ELF-1 (cell line): ENCODE measurements around the gene RELN.
"Not testable (repeated sequence)": the region's sequence is repeated elsewhere in the genome, so short reads cannot be mapped to it uniquely, and the experiment has no call there.

Source experiments
- DNase-seq: peaks from one replicate; pipeline ENCODE4 v3.0.0-alpha.2; 2016; ENCODE audit warnings: low read depth, low spot score

RELN gene

GRCh38 chr7:103896826-103897225, 92.6 kb downstream of the RELN start:
- not testable (repeated sequence) for DNase-seq

GRCh38 chr7:103894656-103895596, 94.5 kb downstream of the RELN start:
- DNase-seq = no peak

- DNase-seq = no peak
These were observed 96.1 kb downstream of the RELN start for GRCh38 chr7:103893350-103893749.

GRCh38 chr7:103889451-103889850, 100.0 kb downstream of the RELN start:
- DNase-seq = no peak

DNA sequence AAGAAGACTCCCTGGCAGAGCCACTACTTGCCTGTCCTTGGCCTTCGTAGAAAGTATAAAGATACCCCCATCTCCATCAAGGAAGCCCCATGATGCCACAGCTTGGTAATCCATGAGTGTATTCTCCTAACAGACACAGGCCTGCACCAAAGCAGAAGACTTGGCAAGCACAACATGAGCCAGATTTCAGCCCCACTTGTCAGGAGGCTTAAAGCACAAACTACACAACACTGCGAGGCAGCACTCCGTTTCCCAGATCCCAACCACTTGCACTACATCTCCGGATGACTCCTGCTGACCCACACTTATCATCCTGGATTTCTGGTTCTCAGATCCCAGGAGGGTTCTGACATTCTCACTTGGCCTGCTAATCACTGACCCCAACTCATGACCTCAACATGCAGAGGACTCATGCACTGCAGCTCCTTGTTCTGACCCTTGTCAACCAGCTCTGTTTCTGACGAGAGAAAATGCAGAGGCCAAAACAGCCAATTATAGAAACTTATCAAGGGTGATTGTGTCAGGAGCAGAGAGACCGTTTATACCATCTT, 100.8 kb downstream of the RELN start:
- DNase-seq = no peak

GRCh38 chr7:103887853-103888602, 101.4 kb downstream of the RELN start:
- no peak for DNase-seq

DNA sequence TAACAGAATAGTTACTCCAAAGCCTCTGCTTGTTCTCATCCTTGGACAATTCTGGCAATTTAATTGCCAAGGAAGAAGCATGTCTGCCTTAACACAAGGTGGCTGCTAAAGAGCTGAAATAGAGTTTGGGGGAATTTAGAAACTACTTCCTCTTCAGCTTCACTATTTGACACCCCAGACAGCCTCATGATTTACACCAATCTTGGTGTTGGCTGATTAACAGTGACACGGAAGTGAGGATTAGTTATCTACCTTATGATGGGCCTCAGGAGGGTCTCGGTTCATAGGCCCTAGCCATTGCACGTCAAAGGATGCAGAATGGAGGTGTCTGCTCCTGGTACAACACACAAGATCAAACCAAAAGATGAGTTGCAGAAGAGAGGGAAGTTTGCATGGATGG, 102.4 kb downstream of the RELN start:
- DNase-seq = no peak

DNA sequence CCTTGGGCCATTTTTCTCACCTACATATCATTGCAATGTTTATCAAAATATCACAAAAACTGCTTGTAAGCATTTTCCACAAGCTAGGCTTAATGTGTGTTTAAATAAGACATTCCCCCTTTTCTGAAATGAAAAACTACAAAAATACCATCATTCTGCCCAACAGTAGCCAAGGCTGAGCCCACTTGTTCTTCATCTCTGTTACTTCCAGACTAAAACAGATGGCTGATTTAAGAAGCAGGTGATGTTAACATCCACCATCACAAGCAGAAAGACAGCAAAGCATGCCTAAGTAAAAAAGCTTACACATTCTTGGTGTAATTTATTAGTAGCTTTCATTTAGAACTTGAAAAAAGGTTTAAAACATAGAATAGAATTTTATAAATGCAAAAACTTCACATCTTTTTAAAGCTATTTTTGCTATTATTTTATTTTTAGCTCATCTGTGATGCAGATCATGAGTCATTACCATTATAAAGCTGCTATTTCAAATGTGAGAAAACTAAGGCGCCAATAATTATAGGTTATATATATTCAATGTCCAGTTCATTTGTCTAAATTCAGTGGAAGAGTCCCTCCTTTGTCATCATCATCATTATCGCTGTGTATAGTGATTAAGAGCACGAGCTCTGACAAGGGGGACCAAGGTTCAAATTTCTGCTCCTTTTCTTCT, 109.4 kb downstream of the RELN start:
- DNase-seq = no peak

DNA sequence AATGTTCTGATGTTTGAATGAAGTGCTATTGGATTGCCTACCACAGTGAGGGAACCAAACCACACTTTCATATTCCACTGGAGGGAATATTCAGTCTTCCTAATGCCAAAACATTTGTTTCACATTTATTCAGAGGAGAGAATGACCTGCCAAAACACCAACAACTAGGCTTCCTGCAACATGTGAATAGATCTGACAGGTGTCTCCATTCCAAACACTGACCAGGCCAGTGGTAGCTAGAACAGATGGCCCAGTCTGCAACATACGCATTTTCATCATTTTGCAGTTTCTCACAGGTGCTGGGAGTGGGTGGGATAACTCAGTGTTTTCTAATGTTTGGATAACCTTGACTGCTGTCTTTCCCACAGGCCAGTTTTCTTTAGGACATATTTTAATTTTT, 110.0 kb downstream of the RELN start:
- no peak for DNase-seq

DNA sequence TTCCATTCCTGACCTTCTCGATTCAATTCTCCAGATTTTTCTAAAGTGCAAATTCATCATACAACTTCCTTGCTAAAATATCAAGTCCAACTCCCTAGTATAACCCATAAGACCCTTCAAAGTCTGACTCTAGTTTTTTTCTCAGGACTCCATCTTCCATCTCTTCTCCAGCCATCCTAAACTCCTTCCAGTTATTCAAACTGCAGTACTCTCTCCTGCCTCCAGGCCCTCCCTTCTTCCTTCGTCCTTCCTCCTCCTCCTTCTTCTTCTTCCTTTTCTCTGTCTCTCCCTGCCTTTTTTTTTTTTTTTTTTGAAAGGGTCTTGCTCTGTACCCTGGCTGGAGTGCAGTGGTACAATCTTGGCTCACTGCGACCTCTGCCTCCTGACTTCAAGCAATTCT, 111.9 kb downstream of the RELN start:
- no peak for DNase-seq

GRCh38 chr7:103875718-103876117, 113.7 kb downstream of the RELN start:
- no peak for DNase-seq

DNA sequence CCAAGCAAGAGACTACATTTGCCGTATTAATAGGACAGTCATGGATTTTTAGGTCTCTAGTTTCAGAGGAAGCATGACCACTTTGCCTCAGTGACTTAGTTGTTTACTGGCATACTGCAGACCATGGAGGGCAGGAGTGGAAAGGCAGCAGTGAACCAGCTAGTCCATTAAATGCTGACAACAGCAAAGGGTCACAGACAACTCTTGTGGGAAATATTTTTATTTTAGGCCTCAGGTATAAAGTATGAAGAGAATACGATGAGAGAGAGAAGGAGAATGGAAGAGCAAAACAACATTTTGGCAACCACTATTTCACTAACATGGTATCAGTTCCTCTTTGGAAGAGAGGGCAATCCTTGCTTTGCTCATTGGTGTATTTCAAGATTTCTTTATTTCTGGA, 118.0 kb downstream of the RELN start:
- no peak for DNase-seq

- no peak for DNase-seq
These were observed 118.8 kb downstream of the RELN start for GRCh38 chr7:103870664-103871063.

GRCh38 chr7:103867874-103868273, 121.6 kb downstream of the RELN start:
- no peak for DNase-seq

DNA sequence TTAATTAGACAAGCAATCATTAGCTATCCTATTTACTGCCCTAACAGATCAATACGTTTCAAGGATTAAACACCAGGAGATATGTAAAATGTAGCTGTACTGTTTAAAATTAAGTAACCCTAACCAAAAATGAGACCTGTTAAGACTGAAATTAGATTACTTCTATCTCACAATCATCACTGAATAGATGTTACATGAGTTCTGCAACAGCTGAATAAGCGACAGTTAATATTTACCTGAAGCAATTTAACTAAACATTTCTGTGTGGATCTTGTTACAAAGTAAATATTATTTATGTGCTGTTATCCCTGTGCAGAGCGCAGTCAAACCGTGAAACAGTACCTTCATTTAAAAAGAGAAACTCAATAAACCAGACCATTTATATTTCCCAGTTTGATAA, 122.5 kb downstream of the RELN start:
- DNase-seq = no peak

GRCh38 chr7:103865442-103865841, 124.0 kb downstream of the RELN start:
- no peak for DNase-seq

DNA sequence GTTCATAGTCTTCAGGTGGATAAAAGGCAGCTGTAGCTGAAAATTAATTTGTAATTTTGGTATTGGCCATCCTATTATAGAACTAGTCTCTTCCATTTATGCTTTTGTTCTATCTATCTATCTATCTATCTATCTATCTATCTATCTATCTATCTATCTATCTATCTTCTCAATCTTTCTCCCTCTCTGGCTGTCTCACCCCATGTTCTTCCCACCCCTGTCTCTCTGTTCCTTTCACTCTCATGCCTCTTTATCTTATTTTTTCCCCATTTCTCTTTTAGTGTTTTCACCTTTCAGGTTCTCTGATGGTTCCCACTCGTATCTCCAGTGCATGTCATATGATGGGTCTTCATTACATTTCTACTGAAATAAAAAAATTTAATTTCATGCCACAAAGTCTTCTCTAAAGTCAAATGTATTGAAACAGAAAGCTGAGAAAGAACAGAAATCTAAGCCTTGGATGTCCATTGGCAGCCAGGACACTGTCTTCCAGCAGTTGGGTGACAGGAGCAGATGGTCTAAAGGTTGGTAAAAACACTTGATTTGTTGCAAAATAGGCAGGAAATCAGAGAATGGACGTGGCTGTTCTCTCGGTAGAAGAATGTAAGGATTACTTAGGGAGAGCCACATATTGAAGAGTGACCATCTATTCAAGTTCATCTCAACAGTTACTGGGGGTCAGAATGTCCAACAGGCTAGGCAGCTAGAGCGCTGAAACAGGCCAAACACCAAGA, 127.0 kb downstream of the RELN start:
- DNase-seq = no peak

- no peak for DNase-seq
These were observed 129.7 kb downstream of the RELN start for GRCh38 chr7:103859709-103860108.

DNA sequence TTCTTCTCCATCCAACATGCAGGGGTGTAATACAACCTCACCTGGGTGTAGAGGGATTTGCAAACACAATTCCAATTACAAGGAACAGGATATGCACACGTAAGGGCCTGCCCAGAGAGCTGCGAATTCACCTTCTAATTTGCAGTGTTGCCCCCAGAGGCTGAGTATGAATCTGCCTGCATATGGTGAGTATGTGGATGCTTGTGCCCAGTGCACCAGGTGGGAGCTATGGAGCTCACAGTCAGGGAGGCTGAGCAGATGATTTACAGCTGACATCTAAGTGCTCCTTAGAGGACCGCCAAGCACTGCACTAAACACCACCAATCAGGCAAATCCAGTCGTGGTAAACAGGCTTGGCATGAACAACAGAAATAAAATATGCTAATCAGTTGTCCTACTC, 132.0 kb downstream of the RELN start:
- DNase-seq = no peak

DNA sequence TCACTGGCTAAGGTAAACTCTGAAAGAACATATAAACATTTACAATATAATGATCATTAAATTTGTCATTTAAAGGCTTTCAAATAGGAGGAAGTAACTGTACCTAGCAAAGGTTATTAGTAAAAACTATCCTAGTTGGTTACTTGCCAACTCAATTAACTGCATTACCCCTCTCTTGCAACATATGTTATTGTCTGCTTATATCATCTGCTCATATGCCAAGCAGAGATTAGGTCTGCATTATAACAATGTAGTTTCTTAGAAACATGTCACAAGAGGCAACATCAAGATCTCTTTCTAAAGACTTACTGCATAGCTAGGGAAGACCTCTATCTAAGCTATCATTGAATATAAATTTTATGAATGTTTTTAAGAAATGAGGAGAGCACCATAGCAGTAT, 132.5 kb downstream of the RELN start:
- no peak for DNase-seq

DNA sequence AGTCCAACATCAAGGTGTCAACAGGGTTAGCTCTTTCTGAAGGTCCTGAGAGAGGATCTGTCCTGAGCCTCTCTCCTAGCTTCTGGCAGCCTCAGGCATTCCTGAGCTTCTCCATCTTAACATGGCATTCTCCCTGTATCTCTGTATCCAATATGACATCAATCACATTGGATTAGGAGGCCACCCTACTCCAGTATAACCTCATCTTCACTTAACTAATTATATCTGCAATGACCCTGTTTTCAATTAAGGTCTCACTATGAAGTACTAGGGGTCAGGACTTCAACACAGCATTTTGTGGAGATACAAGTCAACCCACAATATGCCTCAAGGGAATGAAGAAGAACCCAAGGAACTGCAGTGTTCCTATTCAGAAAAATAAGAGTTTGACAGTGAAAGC, 133.8 kb downstream of the RELN start:
- no peak for DNase-seq
